Mucosa of stomach (tissue), 1 donor: ENCODE measurements around the gene PRPF6.
"Not testable (repeated sequence)": the region's sequence is repeated elsewhere in the genome, so short reads cannot be mapped to it uniquely, and the experiment has no call there.

ENCODE experiments used
- H3K27me3 ChIP-seq: one replicate; pipeline ENCODE4 v1.7.0; 2013; ENCODE audit warnings: mild to moderate bottlenecking, low read length; ENCODE audit not compliant: control insufficient read depth, insufficient read depth
- H3K36me3 ChIP-seq: one replicate; pipeline ENCODE4 v1.7.0; 2013; ENCODE audit warnings: low read length; ENCODE audit not compliant: control insufficient read depth, insufficient read depth
- H3K4me1 ChIP-seq: one replicate; pipeline ENCODE4 v1.7.0; 2013; ENCODE audit warnings: mild to moderate bottlenecking, low read length; ENCODE audit not compliant: control insufficient read depth, insufficient read depth
- H3K4me3 ChIP-seq: one replicate; pipeline ENCODE4 v1.7.0; 2013; ENCODE audit warnings: low read length
- H3K9ac ChIP-seq: one replicate; pipeline ENCODE4 v1.7.0; 2013; ENCODE audit warnings: mild to moderate bottlenecking, low read length, moderate library complexity
- H3K9me3 ChIP-seq: one replicate; pipeline ENCODE4 v1.7.0; 2013; ENCODE audit warnings: mild to moderate bottlenecking, low read length, moderate library complexity; ENCODE audit not compliant: control insufficient read depth
- donor health status: Pancreatic carcinoma.

PRPF6 gene

GRCh38 chr20:63966944-63967322, 14.0 kb upstream of the PRPF6 start:
- Histone ChIP-seq H3K36me3 (peaks cover 5% of the 10 kb centered on the region), H3K27me3 (peaks cover 4% of the 10 kb centered on the region), H3K4me3 (no peak overlapping the region), H3K4me1 (peaks cover 15% of the 10 kb centered on the region), H3K9ac (no peak overlapping the region), H3K9me3 (peaks cover 6% of the 10 kb centered on the region)

- H3K9me3 ChIP-seq = peaks cover 6% of the 10 kb centered on the region
- peaks cover 15% of the 10 kb centered on the region for H3K4me1 ChIP-seq
- H3K36me3 ChIP-seq = peaks cover 5% of the 10 kb centered on the region
- H3K27me3 ChIP-seq = peaks cover 4% of the 10 kb centered on the region
- H3K9ac ChIP-seq = no peak overlapping the region
- no peak overlapping the region for H3K4me3 ChIP-seq
Observed at GRCh38 chr20:63967330-63968135, 13.4 kb upstream of the PRPF6 start.

- Histone ChIP-seq H3K36me3 (peaks cover 5% of the 10 kb centered on the region), H3K9me3 (peaks cover 6% of the 10 kb centered on the region), H3K9ac (peak overlapping the region; percentile 76), H3K27me3 (peaks cover 4% of the 10 kb centered on the region), H3K4me3 (no peak overlapping the region), H3K4me1 (peaks cover 15% of the 10 kb centered on the region)
Observed at GRCh38 chr20:63968136-63968927, 12.6 kb upstream of the PRPF6 start.

- Histone ChIP-seq H3K36me3 (peaks cover 5% of the 10 kb centered on the region), H3K9ac (peak overlapping the region; percentile 76), H3K9me3 (peaks cover 6% of the 10 kb centered on the region), H3K4me1 (peaks cover 23% of the 10 kb centered on the region), H3K4me3 (peak overlapping the region; percentile 31), H3K27me3 (peaks cover 4% of the 10 kb centered on the region)
Observed at GRCh38 chr20:63968928-63969760, 11.8 kb upstream of the PRPF6 start.

- Histone ChIP-seq H3K36me3 (peaks cover 5% of the 10 kb centered on the region), H3K27me3 (peaks cover 4% of the 10 kb centered on the region), H3K9me3 (peaks cover 6% of the 10 kb centered on the region), H3K4me3 (peak within 1 kb of the TSS; percentile 31), H3K4me1 (peaks cover 32% of the 10 kb centered on the region), H3K9ac (peak within 1 kb of the TSS; percentile 76)
Observed at GRCh38 chr20:63969838-63970713, 10.9 kb upstream of the PRPF6 start, which contains the start of gene ZNF512B. Gene ZNF512B (minus strand): TSS chr20:63969930. CDS start chr20:63967950, 1,980 bp downstream.

- H3K9ac ChIP-seq = no peak overlapping the region
- H3K9me3 ChIP-seq = peaks cover 6% of the 10 kb centered on the region
- H3K4me3 ChIP-seq = no peak overlapping the region
- peaks cover 5% of the 10 kb centered on the region for H3K36me3 ChIP-seq
- H3K4me1 ChIP-seq = peaks cover 32% of the 10 kb centered on the region
- H3K27me3 ChIP-seq = peaks cover 4% of the 10 kb centered on the region
Observed at GRCh38 chr20:63970714-63971431, 10.1 kb upstream of the PRPF6 start.

GRCh38 chr20:63971960-63972311, 9.0 kb upstream of the PRPF6 start:
- not testable (repeated sequence) for H3K9me3 ChIP-seq, H3K4me3 ChIP-seq, H3K27me3 ChIP-seq, H3K36me3 ChIP-seq, H3K9ac ChIP-seq
- peaks cover 32% of the 10 kb centered on the region for H3K4me1 ChIP-seq

GRCh38 chr20:63972312-63973159, 8.4 kb upstream of the PRPF6 start:
- Histone ChIP-seq H3K27me3 (peaks cover 4% of the 10 kb centered on the region), H3K9me3 (no peaks in the 10 kb centered on the region), H3K4me3 (no peak overlapping the region), H3K9ac (no peak overlapping the region), H3K36me3 (no peaks in the 10 kb centered on the region), H3K4me1 (peaks cover 35% of the 10 kb centered on the region)

- H3K9ac ChIP-seq = no peak overlapping the region
- no peak overlapping the region for H3K4me3 ChIP-seq
- H3K27me3 ChIP-seq = peaks cover 4% of the 10 kb centered on the region
- no peaks in the 10 kb centered on the region for H3K9me3 ChIP-seq
- H3K4me1 ChIP-seq = peaks cover 41% of the 10 kb centered on the region
- no peaks in the 10 kb centered on the region for H3K36me3 ChIP-seq
Observed at GRCh38 chr20:63973160-63973479, 7.8 kb upstream of the PRPF6 start.

GRCh38 chr20:63973636-63974401, 7.1 kb upstream of the PRPF6 start:
- no peak overlapping the region for H3K9ac ChIP-seq
- H3K27me3 ChIP-seq = peaks cover 4% of the 10 kb centered on the region
- peaks cover 39% of the 10 kb centered on the region for H3K4me1 ChIP-seq
- no peaks in the 10 kb centered on the region for H3K36me3 ChIP-seq
- H3K9me3 ChIP-seq = no peaks in the 10 kb centered on the region
- H3K4me3 ChIP-seq = no peak overlapping the region
